SU-DHL-6 (cell line): ENCODE data around the gene CALHM3.

ENCODE experiments used
- H2AFZ ChIP-seq: fragments of 200-600 bp; sonication (generic); 2 replicates; pipeline ENCODE4 v1.6.1; 2014; ENCODE audit warnings: low read depth, mild to moderate bottlenecking, moderate library complexity, mixed read lengths, antibody characterized with exemption, low read length; ENCODE audit not compliant: severe bottlenecking
- H3F3A ChIP-seq: fragments of 200-600 bp; shearing (Covaris generic); 2 replicates; pipeline ENCODE4 v1.6.0; 2016; ENCODE audit warnings: antibody characterized with exemption, mild to moderate bottlenecking; ENCODE audit not compliant: insufficient read depth
- H3K27ac ChIP-seq: fragments of 200-600 bp; sonication (generic); 2 replicates; pipeline ENCODE4 v1.5.1; 2016; ENCODE audit warnings: low read depth, mild to moderate bottlenecking, low read length, moderate library complexity, mixed read lengths
- H3K27me3 ChIP-seq: fragments of 200-600 bp; sonication (generic), shearing (Covaris generic); 2 replicates; pipeline ENCODE4 v1.6.0; 2014; ENCODE audit warnings: mild to moderate bottlenecking, low read length
- H3K36me3 ChIP-seq: fragments of 200-600 bp; sonication (generic); 2 replicates; pipeline ENCODE4 v1.6.1; 2014; ENCODE audit warnings: mild to moderate bottlenecking, low read length, mixed read lengths
- H3K4me2 ChIP-seq: fragments of 300-600, 200-600 bp; shearing (Covaris generic), sonication (generic); 2 replicates; pipeline ENCODE4 v1.6.0; 2014; ENCODE audit warnings: low read length, low read depth, mild to moderate bottlenecking; ENCODE audit not compliant: poor library complexity, severe bottlenecking
- H3K4me3 ChIP-seq: fragments of 200-600 bp; sonication (generic); 2 replicates; pipeline ENCODE4 v1.5.1; 2014; ENCODE audit warnings: antibody characterized with exemption, low read length, mild to moderate bottlenecking, mixed read lengths; ENCODE audit not compliant: insufficient read depth, poor library complexity, severe bottlenecking
- H3K79me2 ChIP-seq: fragments of 200-600 bp; sonication (generic); 2 replicates; pipeline ENCODE4 v1.6.1; 2014; ENCODE audit warnings: mild to moderate bottlenecking, low read length, moderate library complexity; ENCODE audit not compliant: insufficient read depth
- H3K9ac ChIP-seq: fragments of 200-600 bp; sonication (generic); 2 replicates; pipeline ENCODE4 v1.7.0; 2014; ENCODE audit warnings: mild to moderate bottlenecking, low read length
- H3K9me2 ChIP-seq: fragments of 200-600 bp; sonication (generic); replicated peaks from 2 replicates; pipeline ENCODE4 v1.6.1; 2014; ENCODE audit warnings: low read length; ENCODE audit not compliant: insufficient read depth
- H3K9me3 ChIP-seq: fragments of 200-600 bp; sonication (generic); 2 replicates; pipeline ENCODE4 v1.6.1; 2014; ENCODE audit warnings: low read length, mixed read lengths; ENCODE audit not compliant: insufficient read depth
- H4K20me1 ChIP-seq: fragments of 200-600 bp; sonication (generic); 2 replicates; pipeline ENCODE4 v1.6.1; 2014; ENCODE audit warnings: low read depth, mild to moderate bottlenecking, antibody characterized with exemption, low read length, moderate library complexity, mixed read lengths
- EZH2phosphoT487 ChIP-seq: fragments of 200-600 bp; sonication (generic), shearing (Covaris generic); conservative IDR thresholded peaks from 2 replicates; pipeline ENCODE4 v1.6.1; 2018; ENCODE audit warnings: mild to moderate bottlenecking, antibody characterized with exemption, low read length, moderate library complexity, mixed read lengths
- TF ChIP-seq, protein P1 (sequence below): fragments of 200-600 bp; sonication (generic); IDR thresholded peaks from one replicate; pipeline ENCODE4 v1.5.1; 2017; ENCODE audit warnings: antibody characterized with exemption, mild to moderate bottlenecking, low read length, moderate library complexity; ENCODE audit not compliant: insufficient read depth, poor library complexity, severe bottlenecking

CALHM3 gene

DNA sequence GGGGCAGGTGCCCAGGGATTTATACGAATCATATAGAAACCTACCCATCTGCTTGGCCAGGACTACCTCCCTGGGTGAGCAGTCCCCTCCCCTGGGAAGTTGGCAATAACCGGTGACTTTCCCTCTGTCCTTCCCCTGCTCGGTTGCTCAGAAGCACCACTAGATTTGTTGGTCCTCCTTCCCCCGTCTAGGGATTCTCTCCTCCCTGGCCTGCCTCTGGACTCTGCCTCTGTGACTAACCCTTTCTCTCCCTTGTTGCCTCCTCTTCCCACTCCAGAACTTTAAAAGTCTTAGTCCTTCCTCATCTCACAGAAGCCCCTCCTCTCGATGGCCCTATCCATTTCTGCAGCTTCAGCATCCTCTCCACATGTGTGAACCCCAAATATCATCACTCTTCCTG is 9.8 kb downstream of the CALHM3 start:
- no peak overlapping the region for H3K4me2 ChIP-seq
- no peak overlapping the region for H3K4me3 ChIP-seq
- no peaks in the 10 kb centered on the region for H3K79me2 ChIP-seq
- no peak overlapping the region for H3K9ac ChIP-seq
- H3K9me2 ChIP-seq: no peaks in the 10 kb centered on the region
- no peaks in the 10 kb centered on the region for H3K36me3 ChIP-seq
- H4K20me1 ChIP-seq: no peaks in the 10 kb centered on the region
- no peak overlapping the region for H3K27ac ChIP-seq
- H2AFZ ChIP-seq: no peak overlapping the region
- H3K9me3 ChIP-seq: no peaks in the 10 kb centered on the region
- H3K27me3 ChIP-seq: no peaks in the 10 kb centered on the region
- peaks cover 19% of the 10 kb centered on the region for H3F3A ChIP-seq
- TF ChIP-seq, protein P1, sequence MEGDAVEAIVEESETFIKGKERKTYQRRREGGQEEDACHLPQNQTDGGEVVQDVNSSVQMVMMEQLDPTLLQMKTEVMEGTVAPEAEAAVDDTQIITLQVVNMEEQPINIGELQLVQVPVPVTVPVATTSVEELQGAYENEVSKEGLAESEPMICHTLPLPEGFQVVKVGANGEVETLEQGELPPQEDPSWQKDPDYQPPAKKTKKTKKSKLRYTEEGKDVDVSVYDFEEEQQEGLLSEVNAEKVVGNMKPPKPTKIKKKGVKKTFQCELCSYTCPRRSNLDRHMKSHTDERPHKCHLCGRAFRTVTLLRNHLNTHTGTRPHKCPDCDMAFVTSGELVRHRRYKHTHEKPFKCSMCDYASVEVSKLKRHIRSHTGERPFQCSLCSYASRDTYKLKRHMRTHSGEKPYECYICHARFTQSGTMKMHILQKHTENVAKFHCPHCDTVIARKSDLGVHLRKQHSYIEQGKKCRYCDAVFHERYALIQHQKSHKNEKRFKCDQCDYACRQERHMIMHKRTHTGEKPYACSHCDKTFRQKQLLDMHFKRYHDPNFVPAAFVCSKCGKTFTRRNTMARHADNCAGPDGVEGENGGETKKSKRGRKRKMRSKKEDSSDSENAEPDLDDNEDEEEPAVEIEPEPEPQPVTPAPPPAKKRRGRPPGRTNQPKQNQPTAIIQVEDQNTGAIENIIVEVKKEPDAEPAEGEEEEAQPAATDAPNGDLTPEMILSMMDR: no peak
- TF ChIP-seq EZH2phosphoT487: no peak

- Histone ChIP-seq H4K20me1 (no peaks in the 10 kb centered on the region), H3F3A (peaks cover 19% of the 10 kb centered on the region), H3K27ac (peak overlapping the region; percentile 68), H3K9me3 (no peaks in the 10 kb centered on the region), H3K9me2 (no peaks in the 10 kb centered on the region), H3K79me2 (no peaks in the 10 kb centered on the region), H3K9ac (peak overlapping the region; percentile 31), H3K4me2 (peak overlapping the region; percentile 31), H3K27me3 (no peaks in the 10 kb centered on the region), H3K36me3 (no peaks in the 10 kb centered on the region), H3K4me3 (no peak overlapping the region), H2AFZ (peak overlapping the region; percentile 70)
- TF ChIP-seq EZH2phosphoT487: no peak
- TF ChIP-seq, protein P1: no peak
Observed at GRCh38 chr10:103467406-103467805, 11.6 kb downstream of the CALHM3 start.

DNA sequence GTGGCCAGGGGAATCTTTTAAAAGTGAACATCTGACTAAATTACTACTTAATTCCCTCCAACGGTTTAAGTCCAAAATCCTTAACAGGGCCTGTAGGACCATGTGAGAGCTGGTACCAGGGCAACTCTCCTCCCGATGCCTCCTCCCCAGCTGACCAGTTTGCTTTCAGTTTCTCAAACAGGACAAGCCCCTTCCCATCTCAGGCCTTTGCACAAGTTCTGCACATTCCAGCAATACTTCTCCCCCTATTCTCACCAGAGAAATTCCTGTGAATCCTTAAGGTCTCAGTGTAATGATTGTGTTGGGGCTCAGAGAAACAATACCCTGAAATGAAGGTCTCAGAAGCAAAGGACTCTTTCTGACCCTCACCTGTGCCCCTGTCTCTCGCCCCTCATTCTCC is 12.3 kb downstream of the CALHM3 start:
- Histone ChIP-seq H3K4me3 (no peak overlapping the region), H3F3A (peaks cover 17% of the 10 kb centered on the region), H3K36me3 (no peaks in the 10 kb centered on the region), H3K79me2 (no peaks in the 10 kb centered on the region), H3K27me3 (no peaks in the 10 kb centered on the region), H3K9ac (0 out of 2 replicates have a peak overlapping the region, but pooled peaks have one; percentile 31), H3K9me3 (no peaks in the 10 kb centered on the region), H2AFZ (no peak overlapping the region), H4K20me1 (no peaks in the 10 kb centered on the region), H3K4me2 (peak overlapping the region; percentile 31), H3K27ac (peak overlapping the region; percentile 68), H3K9me2 (no peaks in the 10 kb centered on the region)
- no peak for TF ChIP-seq EZH2phosphoT487
- TF ChIP-seq, protein P1: no peak
